Measurements from ENCODE around the gene PRICKLE3. TPM values are rescaled to one million over a fixed set of nuclear protein-coding genes. Genes with fewer than 3 reads are reported as not detected.

The PRICKLE3 gene
- total and polyA plus RNA-seq, 2 donors from 2014 or later: 3.4 to 11.6 TPM

DNA sequence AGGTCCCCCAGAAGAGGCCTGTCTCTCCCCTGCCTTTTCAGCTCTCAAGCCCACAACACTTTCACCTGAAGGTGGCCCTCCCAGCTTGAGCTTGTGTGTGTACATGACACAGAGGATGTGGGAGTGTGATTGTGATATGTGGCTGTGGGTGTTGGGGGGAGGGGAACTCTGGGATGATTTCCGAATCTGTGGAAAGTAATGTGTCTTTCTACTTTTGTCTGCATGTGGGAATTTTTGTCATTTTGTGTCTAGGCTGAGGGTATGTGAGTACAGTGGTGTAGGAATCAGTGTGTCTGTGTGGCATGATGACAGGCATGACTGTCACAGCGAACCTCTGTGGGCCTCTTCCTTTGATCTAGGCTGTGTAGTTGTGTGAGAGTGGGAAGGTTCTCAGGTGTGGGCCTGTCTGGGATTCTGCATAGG lies 7.4 kb upstream of the PRICKLE3 start:
- TF ChIP-seq CTCF (IDR thresholded peaks at IDR 0.05; ENCODE audit: borderline replicate concordance, extremely low read depth, insufficient read depth): no peak
- H3K27me3 ChIP-seq (ENCODE audit: control insufficient read depth, insufficient read depth, low read length): no peaks in the 10 kb centered on the region
- no peaks in the 10 kb centered on the region for H3K9me3 ChIP-seq (ENCODE audit: control insufficient read depth in 2 of 3, insufficient read depth in 1 of 3, low read length in 3 of 3)
- H3K9ac ChIP-seq (ENCODE audit: low read length in 3 of 3): no peak overlapping the region
- H3K4me1 ChIP-seq (ENCODE audit: control insufficient read depth in 2 of 3, insufficient read depth in 2 of 3, low read depth in 1 of 3, low read length in 3 of 3): no peaks in the 10 kb centered on the region
- DNase-seq: no peak
- intact Hi-C loops (cut with DNase I): no loop called here
- no peak overlapping the region for H3K27ac ChIP-seq (ENCODE audit: low read depth in 2 of 2, low read length in 2 of 2)
- no peak overlapping the region for H3K4me3 ChIP-seq (ENCODE audit: low read length in 3 of 3)
- no peaks in the 10 kb centered on the region for H3K36me3 ChIP-seq (ENCODE audit: control insufficient read depth in 2 of 3, insufficient read depth in 3 of 3, low read length in 3 of 3)
- no peak for FAIRE-seq

DNA sequence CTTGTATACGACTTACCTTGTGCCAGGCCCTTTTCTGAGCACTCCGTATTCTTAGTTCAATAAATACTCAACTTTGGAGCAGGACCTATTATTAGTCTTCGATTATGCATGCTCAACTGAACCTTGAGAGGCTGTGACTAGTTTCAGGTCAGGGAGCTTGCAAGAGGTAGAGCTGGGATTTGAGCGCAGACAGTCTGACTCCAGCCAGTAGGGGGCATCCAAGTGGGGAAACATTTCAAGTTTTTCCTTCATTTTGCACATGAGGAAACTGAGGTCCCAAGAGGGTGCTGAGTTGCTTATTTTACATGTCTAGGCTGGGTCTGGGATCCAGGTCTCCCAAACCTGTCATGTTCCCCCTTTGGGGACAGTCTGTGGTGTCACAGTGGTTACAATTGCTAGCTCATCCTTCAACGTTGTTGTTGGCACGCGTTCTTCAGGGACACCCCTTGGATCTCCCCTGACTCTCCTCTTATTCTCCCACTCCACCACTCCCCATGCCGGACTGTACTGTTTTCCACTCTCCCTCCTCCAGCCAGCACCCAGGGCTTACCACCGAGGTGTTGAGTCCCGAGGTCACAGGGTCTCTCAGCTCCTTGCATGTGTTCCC lies 6.7 kb upstream of the PRICKLE3 start:
- intact Hi-C loops (cut with DNase I): no loop called here
- no peak for FAIRE-seq
- peak in 1 of 5 donors; percentile 26 for DNase-seq
- H3K9me3 ChIP-seq (ENCODE audit: control insufficient read depth in 2 of 3, insufficient read depth in 1 of 3, low read length in 3 of 3): no peaks in the 10 kb centered on the region
- H3K9ac ChIP-seq (ENCODE audit: low read length in 3 of 3): no peak overlapping the region
- no peaks in the 10 kb centered on the region for H3K27me3 ChIP-seq (ENCODE audit: control insufficient read depth, insufficient read depth, low read length)
- H3K4me3 ChIP-seq (ENCODE audit: low read length in 3 of 3): no peak overlapping the region
- TF ChIP-seq CTCF (IDR thresholded peaks at IDR 0.05; ENCODE audit: borderline replicate concordance, extremely low read depth, insufficient read depth): peak; percentile 28
- no peaks in the 10 kb centered on the region for H3K36me3 ChIP-seq (ENCODE audit: control insufficient read depth in 2 of 3, insufficient read depth in 3 of 3, low read length in 3 of 3)
- H3K27ac ChIP-seq (ENCODE audit: low read depth in 2 of 2, low read length in 2 of 2): no peak overlapping the region
- H3K4me1 ChIP-seq (ENCODE audit: control insufficient read depth in 2 of 3, insufficient read depth in 2 of 3, low read depth in 1 of 3, low read length in 3 of 3): no peaks in the 10 kb centered on the region

DNA sequence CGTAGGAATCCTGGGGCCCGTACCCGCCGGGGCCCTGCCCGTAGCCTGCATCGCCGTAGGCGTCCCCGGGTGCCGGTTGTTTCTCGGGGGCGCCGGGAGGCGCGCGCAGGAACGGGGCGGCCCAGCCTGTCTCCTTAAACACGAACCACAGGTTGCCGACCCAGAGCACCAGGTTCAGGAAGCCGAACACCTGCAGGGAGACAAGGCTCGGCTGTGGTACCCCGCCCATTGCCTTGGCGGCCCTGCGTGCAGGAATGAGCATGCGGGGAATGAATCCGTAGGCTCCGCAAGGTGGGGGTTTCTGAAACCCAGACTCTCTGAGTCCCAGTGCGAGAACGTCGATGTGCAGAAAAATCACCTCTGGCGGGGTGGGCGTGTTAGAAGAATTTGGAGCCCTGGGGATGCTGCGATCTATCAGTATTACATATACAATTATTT lies 5.4 kb upstream of the PRICKLE3 start:
- no peak for TF ChIP-seq CTCF (IDR thresholded peaks at IDR 0.05; ENCODE audit: borderline replicate concordance, extremely low read depth, insufficient read depth)
- no peak for FAIRE-seq

More for the DNA sequence above, 5.4 kb upstream of the PRICKLE3 start:
- H3K4me1 ChIP-seq (ENCODE audit: control insufficient read depth in 2 of 3, insufficient read depth in 2 of 3, low read depth in 1 of 3, low read length in 3 of 3): no peaks in the 10 kb centered on the region
- no peaks in the 10 kb centered on the region for H3K9me3 ChIP-seq (ENCODE audit: control insufficient read depth in 2 of 3, insufficient read depth in 1 of 3, low read length in 3 of 3)
- peak overlapping the region; percentile 15 to 73 (median 55) for H3K9ac ChIP-seq (ENCODE audit: low read length in 3 of 3)
- no peaks in the 10 kb centered on the region for H3K27me3 ChIP-seq (ENCODE audit: control insufficient read depth, insufficient read depth, low read length)
- DNase-seq: no peak
- H3K4me3 ChIP-seq (ENCODE audit: low read length in 3 of 3): peak overlapping the region; percentile 44 to 65 (median 54)
- H3K36me3 ChIP-seq (ENCODE audit: control insufficient read depth in 2 of 3, insufficient read depth in 3 of 3, low read length in 3 of 3): no peaks in the 10 kb centered on the region
- intact Hi-C loops (cut with DNase I): no loop called here
- peak overlapping the region in 1 of 2 donors; percentile 67 for H3K27ac ChIP-seq (ENCODE audit: low read depth in 2 of 2, low read length in 2 of 2)
